Peyer's patch (tissue), 4 donors: Measurements from ENCODE around the gene ZNF774.

Experiments
- CTCF ChIP-seq, 6 experiments: fragments of 450-650 bp in 4 of 6; fragments of 200-600 bp in 2 of 6; sonication (generic) in 1 of 6; IDR thresholded peaks; one replicate each; pipeline ENCODE4 v1.5.1; 2017 to 2019; ENCODE audit warnings: antibody characterized with exemption in 6 of 6, mild to moderate bottlenecking in 3 of 6, moderate library complexity in 1 of 6
- POLR2A ChIP-seq, 2 donors: fragments of 450-650 bp; IDR thresholded peaks; one replicate each; pipeline ENCODE4 v1.5.1; 2017; ENCODE audit warnings: antibody characterized with exemption in 2 of 2, mild to moderate bottlenecking in 2 of 2, moderate library complexity in 2 of 2

- TF ChIP-seq CTCF (IDR thresholded peaks at IDR 0.05) (no peak), POLR2A (IDR thresholded peaks at IDR 0.05) (no peak)
These were observed 8.7 kb downstream of the ZNF774 start for GRCh38 chr15:90360746-90361145.
